GM19452 (cell line): ENCODE data around the gene PDIA6.
A peak's percentile ranks its signal among the peaks of the same experiment; 100 is the strongest.

Source experiments
- ATAC-seq: cut with Tn5 transposase; IDR thresholded peaks from one replicate; pipeline ENCODE4 v1.9.1; 2021; ENCODE audit not compliant: unreplicated experiment

The PDIA6 gene

GRCh38 chr2:10812362-10813162 is at the start of gene PDIA6:
PDIA6 (minus strand) TSS chr2:10812785; CDS start chr2:10812696, 89 bp downstream.
- ATAC-seq, result peak; percentile 90

GRCh38 chr2:10862330-10862729 is 49.7 kb upstream of the PDIA6 start:
- ATAC-seq, result no peak

GRCh38 chr2:10861765-10862164 is 49.2 kb upstream of the PDIA6 start:
- ATAC-seq, result no peak

- no peak for ATAC-seq
These were observed 48.3 kb upstream of the PDIA6 start for GRCh38 chr2:10860814-10861325.

- ATAC-seq, result no peak
These were observed 47.7 kb upstream of the PDIA6 start for GRCh38 chr2:10860081-10860813.

- ATAC-seq, result no peak
These were observed 46.7 kb upstream of the PDIA6 start for GRCh38 chr2:10859278-10859677.

GRCh38 chr2:10848541-10848940 is 36.0 kb upstream of the PDIA6 start:
- no peak for ATAC-seq

GRCh38 chr2:10847008-10847407 is 34.4 kb upstream of the PDIA6 start:
- no peak for ATAC-seq

GRCh38 chr2:10846110-10846861 is 33.7 kb upstream of the PDIA6 start:
- no peak for ATAC-seq

GRCh38 chr2:10845640-10846039 is 33.1 kb upstream of the PDIA6 start:
- no peak for ATAC-seq

GRCh38 chr2:10844097-10844496 is 31.5 kb upstream of the PDIA6 start:
- no peak for ATAC-seq

GRCh38 chr2:10842506-10842905 is 29.9 kb upstream of the PDIA6 start:
- ATAC-seq, result no peak

- no peak for ATAC-seq
These were observed 29.1 kb upstream of the PDIA6 start for GRCh38 chr2:10841547-10842219.

- no peak for ATAC-seq
These were observed 27.2 kb upstream of the PDIA6 start for GRCh38 chr2:10839813-10840212.

- no peak for ATAC-seq
These were observed 26.1 kb upstream of the PDIA6 start for GRCh38 chr2:10838734-10839133.

- no peak for ATAC-seq
These were observed 25.0 kb upstream of the PDIA6 start for GRCh38 chr2:10837298-10838266.

GRCh38 chr2:10835052-10835970 is 22.7 kb upstream of the PDIA6 start:
- peak; percentile 68 for ATAC-seq

GRCh38 chr2:10834068-10834655 is 21.6 kb upstream of the PDIA6 start:
- ATAC-seq, result no peak
